ENCODE results near the gene MAP4K3. TPM values are rescaled to one million over a fixed set of nuclear protein-coding genes. Genes with fewer than 3 reads are reported as not detected.
A peak's percentile ranks its signal among the peaks of the same experiment; 100 is the strongest.
"Not testable (repeated sequence)": the region's sequence is repeated elsewhere in the genome, so short reads cannot be mapped to it uniquely, and the experiment has no call there.

The MAP4K3 gene
- total RNA-seq, 4 donors from 2014 or later, result 23.0 to 52.1 (median 31.8) TPM

DNA sequence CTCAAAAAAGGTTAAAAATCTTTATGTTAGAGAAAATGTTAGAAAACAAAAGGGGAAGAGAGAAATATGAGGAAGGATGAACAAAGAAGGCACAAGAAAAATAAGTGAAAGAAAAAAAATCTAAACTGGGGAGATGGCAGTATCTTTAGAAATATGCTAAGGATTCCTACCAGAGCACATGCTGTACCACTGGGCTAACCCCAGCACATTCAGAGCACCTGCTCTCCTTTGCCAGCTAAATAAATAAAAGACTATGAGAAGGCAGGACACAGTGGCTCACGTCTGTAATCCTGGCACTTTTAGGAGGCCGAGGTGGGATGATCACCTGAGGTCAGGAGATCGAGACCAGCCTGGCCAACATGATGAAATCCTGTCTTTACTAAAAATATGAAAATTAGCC, 101.2 kb downstream of the MAP4K3 start:
- H3K4me1 ChIP-seq, result peaks cover 26 to 28% of the 10 kb centered on the region in 2 donors
- no peaks in the 10 kb centered on the region for H3K27me3 ChIP-seq
- TF ChIP-seq POLR2A (IDR thresholded peaks at IDR 0.05), result no peak
- TF ChIP-seq, protein P1, sequence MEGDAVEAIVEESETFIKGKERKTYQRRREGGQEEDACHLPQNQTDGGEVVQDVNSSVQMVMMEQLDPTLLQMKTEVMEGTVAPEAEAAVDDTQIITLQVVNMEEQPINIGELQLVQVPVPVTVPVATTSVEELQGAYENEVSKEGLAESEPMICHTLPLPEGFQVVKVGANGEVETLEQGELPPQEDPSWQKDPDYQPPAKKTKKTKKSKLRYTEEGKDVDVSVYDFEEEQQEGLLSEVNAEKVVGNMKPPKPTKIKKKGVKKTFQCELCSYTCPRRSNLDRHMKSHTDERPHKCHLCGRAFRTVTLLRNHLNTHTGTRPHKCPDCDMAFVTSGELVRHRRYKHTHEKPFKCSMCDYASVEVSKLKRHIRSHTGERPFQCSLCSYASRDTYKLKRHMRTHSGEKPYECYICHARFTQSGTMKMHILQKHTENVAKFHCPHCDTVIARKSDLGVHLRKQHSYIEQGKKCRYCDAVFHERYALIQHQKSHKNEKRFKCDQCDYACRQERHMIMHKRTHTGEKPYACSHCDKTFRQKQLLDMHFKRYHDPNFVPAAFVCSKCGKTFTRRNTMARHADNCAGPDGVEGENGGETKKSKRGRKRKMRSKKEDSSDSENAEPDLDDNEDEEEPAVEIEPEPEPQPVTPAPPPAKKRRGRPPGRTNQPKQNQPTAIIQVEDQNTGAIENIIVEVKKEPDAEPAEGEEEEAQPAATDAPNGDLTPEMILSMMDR (IDR thresholded peaks at IDR 0.05 in 4 of 5, conservative IDR thresholded peaks at IDR 0.05 in 1 of 5), result no peak
- peak overlapping the region in 3 of 4 donors; percentile 19 to 35 (median 20) for H3K27ac ChIP-seq
- intact Hi-C loops (cut with DNase I; ENCODE audit: low total_unique reads) (no loop called here), in situ Hi-C loops (cut with MboI; ENCODE audit: low sequenced_read_pairs in 4 of 4) (no loop called here)
- H3K4me3 ChIP-seq, result no peak overlapping the region
- no peaks in the 10 kb centered on the region for H3K9me3 ChIP-seq
- ATAC-seq, result peak in 1 of 2 donors; percentile 50
- DNase-seq, result no peak
- no peaks in the 10 kb centered on the region for H3K36me3 ChIP-seq

DNA sequence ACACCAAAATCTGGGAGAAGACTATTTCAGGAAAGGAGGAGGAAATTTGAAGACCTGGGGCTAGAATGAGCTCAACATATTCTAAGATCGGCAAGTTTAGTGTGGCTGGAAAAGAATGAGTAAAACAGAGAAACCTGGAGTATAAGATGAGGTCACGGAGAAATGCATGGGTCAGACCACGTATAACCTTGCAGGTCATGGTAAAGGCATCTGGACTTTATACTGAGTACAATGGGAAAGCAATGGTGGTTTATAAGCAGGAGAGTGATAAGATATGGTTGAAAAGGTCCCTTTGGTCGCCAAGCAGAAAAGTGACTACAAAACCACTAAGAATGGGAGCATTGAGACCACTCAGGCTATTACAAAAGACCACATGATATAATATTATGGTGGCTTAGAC, 102.1 kb downstream of the MAP4K3 start:
- Histone ChIP-seq H3K9me3 (no peaks in the 10 kb centered on the region), H3K27ac (peak overlapping the region in 3 of 4 donors; percentile 2 to 19 (median 10)), H3K4me1 (peaks cover 22 to 28% of the 10 kb centered on the region in 2 donors), H3K27me3 (no peaks in the 10 kb centered on the region), H3K4me3 (no peak overlapping the region), H3K36me3 (no peaks in the 10 kb centered on the region)
- DNase-seq (no peak), ATAC-seq (no peak)
- intact Hi-C loops (cut with DNase I; ENCODE audit: low total_unique reads), result no loop called here
- no peak for TF ChIP-seq POLR2A (IDR thresholded peaks at IDR 0.05)
- TF ChIP-seq, protein P1 (IDR thresholded peaks at IDR 0.05 in 4 of 5, conservative IDR thresholded peaks at IDR 0.05 in 1 of 5), result no peak
- in situ Hi-C loops (cut with MboI; ENCODE audit: low sequenced_read_pairs in 4 of 4), result no loop called here

DNA sequence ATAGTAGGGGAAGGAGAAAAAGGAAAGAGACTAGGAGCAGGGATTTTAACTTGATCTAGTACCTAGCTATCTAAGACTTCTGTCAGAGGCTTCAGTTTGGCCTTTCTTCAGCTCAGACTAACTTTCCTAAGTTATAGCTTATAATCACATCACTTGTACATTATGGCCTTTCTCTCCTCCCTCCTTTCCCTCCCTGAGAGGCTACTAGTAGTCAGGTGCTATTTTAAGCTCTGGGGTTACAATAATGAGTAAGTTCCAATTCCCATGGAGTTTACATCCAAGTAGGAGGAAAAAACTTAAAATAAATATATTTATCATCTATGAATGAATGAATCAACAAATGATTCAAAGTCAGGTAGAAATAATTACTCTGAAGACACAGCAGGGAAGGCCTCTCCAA, 102.6 kb downstream of the MAP4K3 start:
- in situ Hi-C loops (cut with MboI; ENCODE audit: low sequenced_read_pairs in 4 of 4) (no loop called here), intact Hi-C loops (cut with DNase I; ENCODE audit: low total_unique reads) (no loop called here)
- Histone ChIP-seq H3K27me3 (no peaks in the 10 kb centered on the region), H3K4me1 (peaks cover 18 to 27% of the 10 kb centered on the region in 2 donors), H3K9me3 (no peaks in the 10 kb centered on the region), H3K27ac (peak overlapping the region in 3 of 4 donors; percentile 2 to 19 (median 10)), H3K4me3 (no peak overlapping the region), H3K36me3 (peaks cover 0 to 2% of the 10 kb centered on the region in 2 donors)
- ATAC-seq (peak in 1 of 2 donors; percentile 26), DNase-seq (no peak)
- TF ChIP-seq, protein P1 (IDR thresholded peaks at IDR 0.05 in 4 of 5, conservative IDR thresholded peaks at IDR 0.05 in 1 of 5), result no peak
- TF ChIP-seq POLR2A (IDR thresholded peaks at IDR 0.05), result no peak

DNA sequence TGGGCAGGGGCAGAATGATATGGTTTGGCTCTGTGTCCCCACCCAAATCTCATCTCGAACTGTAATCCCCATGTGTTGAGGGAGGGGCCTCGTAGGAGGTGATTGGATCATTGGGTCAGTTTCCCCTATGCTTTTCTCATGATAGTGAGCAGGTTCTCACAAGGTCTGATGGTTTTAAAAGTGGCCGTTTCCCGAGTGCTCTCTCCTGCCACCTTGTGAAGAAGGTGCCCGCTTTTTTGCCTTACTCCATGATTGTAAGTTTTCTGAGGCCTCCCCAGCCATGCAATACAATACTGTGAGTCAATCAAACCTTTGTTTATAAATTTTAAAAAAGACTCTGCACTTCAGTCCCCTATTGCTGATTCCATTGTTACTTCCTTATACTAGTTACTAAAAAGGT, 110.4 kb downstream of the MAP4K3 start:
- TF ChIP-seq POLR2A (IDR thresholded peaks at IDR 0.05), result no peak
- TF ChIP-seq, protein P1 (IDR thresholded peaks at IDR 0.05 in 4 of 5, conservative IDR thresholded peaks at IDR 0.05 in 1 of 5), result no peak
- intact Hi-C loops (cut with DNase I; ENCODE audit: low total_unique reads) (no loop called here), in situ Hi-C loops (cut with MboI; ENCODE audit: low sequenced_read_pairs in 4 of 4) (no loop called here)
- no peak for DNase-seq
- H3K27ac ChIP-seq, result no peak overlapping the region
- ATAC-seq, result no peak
- H3K36me3 ChIP-seq, result peaks cover 4 to 59% of the 10 kb centered on the region in 2 donors
- no peak overlapping the region for H3K4me3 ChIP-seq
- no peaks in the 10 kb centered on the region for H3K9me3 ChIP-seq
- no peaks in the 10 kb centered on the region for H3K4me1 ChIP-seq
- no peaks in the 10 kb centered on the region for H3K27me3 ChIP-seq

DNA sequence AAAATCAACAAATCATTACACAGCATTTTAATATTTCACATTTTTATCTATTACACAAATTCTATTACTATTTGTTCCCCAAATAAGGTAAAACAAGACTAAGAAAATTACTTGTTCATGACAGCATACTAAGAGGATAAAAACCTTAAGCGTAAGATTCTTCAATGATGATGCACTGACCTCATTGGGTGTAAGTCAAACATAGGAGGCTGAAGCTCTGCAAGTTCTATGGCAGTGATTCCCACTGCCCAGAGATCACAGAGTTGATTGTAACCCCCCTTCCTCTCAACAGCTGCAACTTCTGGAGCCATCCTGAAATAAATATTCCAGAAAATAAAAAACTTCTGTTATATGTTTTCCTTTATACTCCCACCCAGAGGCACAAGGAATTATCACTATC, 111.1 kb downstream of the MAP4K3 start:
- no peak for DNase-seq
- Histone ChIP-seq H3K9me3 (no peaks in the 10 kb centered on the region), H3K27me3 (no peaks in the 10 kb centered on the region), H3K36me3 (peaks cover 4 to 60% of the 10 kb centered on the region in 2 donors), H3K4me3 (no peak overlapping the region), H3K4me1 (no peaks in the 10 kb centered on the region), H3K27ac (no peak overlapping the region)
- in situ Hi-C loops (cut with MboI; ENCODE audit: low sequenced_read_pairs in 4 of 4) (no loop called here), intact Hi-C loops (cut with DNase I; ENCODE audit: low total_unique reads) (no loop called here)
- no peak for ATAC-seq
- TF ChIP-seq, protein P1 (IDR thresholded peaks at IDR 0.05 in 4 of 5, conservative IDR thresholded peaks at IDR 0.05 in 1 of 5), result no peak
- no peak for TF ChIP-seq POLR2A (IDR thresholded peaks at IDR 0.05)

DNA sequence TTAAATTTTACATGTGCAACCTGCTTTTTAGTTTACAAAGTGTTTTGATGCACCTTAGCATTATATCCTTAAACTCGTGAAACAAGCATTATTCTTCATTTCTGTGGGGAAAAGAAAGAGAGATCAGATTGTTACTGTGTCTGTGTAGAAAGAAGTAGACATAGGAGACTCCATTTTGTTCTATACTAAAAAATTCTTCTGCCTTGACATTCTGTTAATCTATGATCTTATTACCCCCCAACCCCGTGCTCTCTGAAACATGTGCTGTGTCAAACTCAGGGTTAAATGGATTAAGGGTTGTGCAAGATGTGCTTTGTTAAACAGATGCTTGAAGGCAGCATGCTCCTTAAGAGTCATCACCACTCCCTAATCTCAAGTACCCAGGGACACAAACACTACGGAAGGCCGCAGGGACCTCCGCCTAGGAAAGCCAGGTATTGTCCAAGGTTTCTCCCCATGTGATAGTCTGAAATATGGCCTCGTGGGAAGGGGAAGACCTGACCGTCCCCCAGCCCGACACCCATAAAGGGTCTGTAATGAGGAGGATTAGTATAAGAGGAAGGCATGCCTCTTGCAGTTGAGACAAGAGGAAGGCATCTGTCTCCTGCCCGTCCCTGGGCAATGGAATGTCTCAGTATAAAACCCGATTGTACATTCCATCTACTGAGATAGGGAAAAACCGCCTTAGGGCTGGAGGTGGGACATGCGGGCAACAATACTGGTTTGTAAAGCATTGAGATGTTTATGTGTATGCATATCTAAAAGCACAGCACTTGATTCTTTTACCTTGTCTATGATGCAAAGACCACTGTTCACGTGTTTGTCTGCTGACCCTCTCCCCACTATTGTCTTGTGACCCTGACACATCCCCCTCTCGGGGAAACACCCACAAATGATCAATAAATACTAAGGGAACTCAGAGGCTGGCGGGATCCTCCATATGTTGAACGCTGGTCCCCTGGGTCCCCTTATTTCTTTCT, 115.7 kb downstream of the MAP4K3 start:
- ATAC-seq; DNase-seq; H3K27me3 ChIP-seq; intact Hi-C loops (cut with DNase I; ENCODE audit: low total_unique reads); H3K4me3 ChIP-seq; H3K4me1 ChIP-seq; in situ Hi-C loops (cut with MboI; ENCODE audit: low sequenced_read_pairs in 4 of 4); H3K9me3 ChIP-seq; H3K27ac ChIP-seq: not testable (repeated sequence)
- peaks cover 4 to 34% of the 10 kb centered on the region in 2 donors for H3K36me3 ChIP-seq
